ENCODE results near the gene C1orf105. TPM values are rescaled to one million over a fixed set of nuclear protein-coding genes. Genes with fewer than 3 reads are reported as not detected.

Gene C1orf105
- total RNA-seq, 1 donor from 2014 or later, result not detected

DNA sequence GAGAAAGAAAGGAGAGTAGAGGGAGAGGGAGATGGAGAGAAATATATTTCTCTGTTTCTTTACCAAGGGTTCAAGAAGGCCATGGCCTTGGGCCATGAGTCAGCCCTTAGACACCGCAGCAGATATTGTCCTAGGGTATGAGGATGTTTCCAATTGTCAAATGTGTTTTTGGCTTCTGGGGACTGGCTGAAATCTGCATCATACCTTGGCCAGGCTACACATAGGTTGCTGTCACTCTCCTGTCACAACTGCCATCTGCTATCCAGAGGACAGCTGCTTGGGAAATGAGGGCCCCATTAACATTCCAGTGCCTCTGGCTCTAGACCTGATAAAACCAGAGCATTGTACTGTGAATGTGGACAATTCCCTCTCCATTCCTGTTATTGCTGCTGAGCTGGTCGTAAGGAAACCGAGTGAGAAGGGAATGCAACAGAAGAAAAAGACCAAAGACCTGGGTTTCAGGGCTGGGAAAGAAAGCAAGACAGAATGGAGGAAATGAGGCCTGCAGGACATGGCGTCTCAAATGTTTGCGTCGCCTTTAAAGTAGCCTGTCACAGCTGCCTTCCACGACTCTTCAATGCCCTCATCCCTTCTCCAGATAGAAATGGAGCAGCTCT lies 32.2 kb downstream of the C1orf105 start:
- no peak for FAIRE-seq
- DNase-seq (ENCODE audit: low spot score in 2 of 2), result no peak

DNA sequence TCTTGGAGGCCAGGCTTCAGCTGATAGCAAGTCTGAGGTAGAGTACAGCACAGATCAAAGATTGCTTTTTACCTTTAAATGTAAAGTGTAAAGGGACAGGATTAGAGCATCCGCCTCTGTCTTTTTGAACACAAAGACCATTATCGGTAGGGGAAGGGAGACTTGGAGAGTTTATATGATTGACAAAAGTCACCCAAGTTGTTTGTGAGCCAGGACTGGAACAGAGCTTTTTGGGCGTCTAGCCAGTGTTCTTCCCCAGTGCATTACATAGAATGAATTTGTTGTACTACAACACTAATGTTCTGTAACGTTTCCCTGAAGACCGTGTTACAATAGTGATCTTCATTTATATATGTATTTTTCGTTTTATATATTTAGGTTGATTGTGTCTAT lies 32.7 kb downstream of the C1orf105 start:
- FAIRE-seq (no peak), DNase-seq (ENCODE audit: low spot score in 2 of 2) (no peak)

- FAIRE-seq, result no peak
- no peak for DNase-seq (ENCODE audit: low spot score in 2 of 2)
Observed at GRCh38 chr1:172453607-172454006, 33.1 kb downstream of the C1orf105 start.

DNA sequence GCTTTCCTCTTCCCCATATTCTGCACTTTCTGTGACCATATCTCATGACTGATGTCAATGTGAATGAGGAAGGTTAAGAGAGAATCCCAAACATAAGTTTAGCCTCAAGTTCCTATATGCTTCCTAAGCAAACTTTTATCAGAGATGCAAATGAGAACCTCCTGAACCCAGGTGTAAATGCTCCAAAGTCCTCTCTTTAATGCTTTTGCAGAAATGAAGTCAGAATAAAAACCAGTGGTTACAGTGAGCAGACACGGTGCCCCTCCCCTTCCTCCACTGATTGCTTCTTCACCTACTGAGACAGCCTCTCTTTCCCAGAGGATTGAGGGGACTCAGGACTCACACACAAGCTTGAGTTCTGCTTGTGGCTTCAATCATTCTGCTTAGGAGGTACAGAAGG lies 35.0 kb downstream of the C1orf105 start:
- no peak for DNase-seq (ENCODE audit: low spot score in 2 of 2)
- FAIRE-seq, result no peak

DNA sequence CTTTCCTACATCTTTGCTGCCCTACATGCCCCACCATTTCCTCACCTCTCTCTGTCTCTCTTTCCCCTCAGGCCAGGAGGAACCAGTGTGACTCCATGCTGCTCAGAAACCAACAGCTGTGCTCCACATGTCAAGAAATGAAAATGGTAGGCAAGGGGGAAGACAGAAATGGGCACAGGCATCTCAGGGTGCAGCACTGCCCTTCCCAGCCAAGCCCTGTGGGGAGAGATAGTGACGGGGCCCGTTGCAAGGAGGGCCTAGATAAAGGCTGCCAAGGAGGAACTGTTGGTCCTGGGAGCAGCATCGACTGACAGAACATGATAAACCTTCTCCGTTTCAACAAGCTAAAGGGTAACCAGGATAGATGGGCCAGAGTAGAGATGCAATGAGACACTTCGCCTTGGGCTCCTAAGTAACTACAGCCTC lies 35.9 kb downstream of the C1orf105 start:
- FAIRE-seq (no peak), DNase-seq (ENCODE audit: low spot score in 2 of 2) (no peak)

DNA sequence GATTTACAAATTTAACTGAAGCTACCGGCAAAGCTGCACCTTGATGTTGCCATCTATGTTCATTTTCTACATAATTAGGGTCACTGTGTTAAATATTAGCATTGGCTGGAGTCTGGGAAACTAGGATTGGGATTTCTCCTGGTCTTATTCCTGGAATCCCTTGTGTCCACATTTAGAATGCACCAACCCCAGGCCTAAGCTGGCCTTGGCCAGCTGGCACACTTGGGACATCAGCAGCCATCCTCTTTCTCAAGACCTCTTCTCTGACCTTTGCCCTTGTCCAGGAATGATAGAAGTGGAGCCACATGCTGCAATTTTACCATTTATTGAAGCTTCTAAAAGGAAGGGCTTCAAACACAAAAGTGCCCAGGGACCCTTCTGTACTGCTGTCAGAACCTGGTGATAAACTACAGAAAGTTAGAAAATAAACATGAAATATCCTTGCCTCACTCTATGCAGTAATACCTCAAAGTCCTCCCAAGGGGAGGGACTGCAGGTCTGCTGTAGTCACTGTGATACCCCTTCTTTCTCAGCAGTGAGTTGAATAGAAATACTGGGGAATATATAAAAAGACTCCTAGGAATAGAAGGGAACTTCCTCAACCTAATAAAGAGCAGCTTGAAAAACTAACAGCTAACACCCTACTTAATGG lies 37.1 kb downstream of the C1orf105 start:
- DNase-seq (ENCODE audit: low spot score in 2 of 2), result no peak
- no peak for FAIRE-seq

GRCh38 chr1:172460177-172460576 lies 39.7 kb downstream of the C1orf105 start:
- FAIRE-seq (no peak), DNase-seq (ENCODE audit: low spot score in 2 of 2) (no peak)

- DNase-seq (ENCODE audit: low spot score in 2 of 2) (no peak), FAIRE-seq (no peak)
Observed at GRCh38 chr1:172460887-172461315, 40.4 kb downstream of the C1orf105 start.

GRCh38 chr1:172465617-172466016 lies 45.1 kb downstream of the C1orf105 start:
- FAIRE-seq (no peak), DNase-seq (ENCODE audit: low spot score in 2 of 2) (no peak)

- no peak for DNase-seq (ENCODE audit: low spot score in 2 of 2)
- no peak for FAIRE-seq
Observed at GRCh38 chr1:172466795-172467407, 46.4 kb downstream of the C1orf105 start.

DNA sequence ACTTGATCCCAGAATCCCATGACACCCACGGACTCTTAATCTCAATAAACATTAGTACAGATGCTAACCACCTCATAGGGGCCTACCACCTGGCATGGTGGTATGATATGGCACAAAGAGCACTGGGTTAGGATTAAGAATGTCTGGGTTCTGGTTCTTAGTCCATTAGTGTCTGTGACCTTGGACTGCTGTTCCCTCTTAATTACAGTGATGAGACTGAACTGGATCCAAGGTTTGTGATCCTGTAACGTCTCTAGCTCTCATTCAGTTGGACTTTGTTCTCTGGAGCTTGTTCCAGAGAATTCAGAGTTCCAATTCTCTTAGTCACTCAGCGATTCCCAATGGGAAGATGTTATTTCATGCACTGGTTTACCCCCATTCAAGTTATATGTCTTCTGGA lies 47.0 kb downstream of the C1orf105 start:
- DNase-seq (ENCODE audit: low spot score in 2 of 2) (no peak), FAIRE-seq (no peak)

GRCh38 chr1:172468296-172468695 lies 47.8 kb downstream of the C1orf105 start:
- DNase-seq (ENCODE audit: low spot score in 2 of 2) (no peak), FAIRE-seq (no peak)

GRCh38 chr1:172469717-172470116 lies 49.2 kb downstream of the C1orf105 start:
- no peak for FAIRE-seq
- no peak for DNase-seq (ENCODE audit: low spot score in 2 of 2)

DNA sequence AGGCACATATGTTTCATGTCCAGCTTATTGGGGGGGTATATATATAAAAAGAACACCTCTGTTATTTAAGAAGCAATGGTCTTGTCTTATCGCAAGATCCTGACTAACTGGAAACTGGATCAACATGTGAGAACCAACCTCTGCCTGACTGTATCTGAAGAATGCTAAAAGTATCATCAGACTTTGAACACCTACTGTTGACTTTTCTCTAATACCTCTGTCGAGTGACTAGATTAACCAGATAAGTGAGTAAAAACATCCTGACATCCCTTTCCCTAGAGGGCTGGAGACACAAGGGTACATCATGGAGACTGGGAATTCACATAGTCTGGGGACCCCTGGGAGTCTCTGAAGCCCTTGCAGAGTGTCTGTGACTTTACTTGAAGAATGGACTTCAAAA lies 49.7 kb downstream of the C1orf105 start:
- FAIRE-seq, result no peak
- DNase-seq (ENCODE audit: low spot score in 2 of 2), result no peak

GRCh38 chr1:172471666-172472065 lies 51.2 kb downstream of the C1orf105 start:
- no peak for FAIRE-seq
- DNase-seq (ENCODE audit: low spot score in 2 of 2), result no peak

- DNase-seq (ENCODE audit: low spot score in 2 of 2), result no peak
- no peak for FAIRE-seq
Observed at GRCh38 chr1:172472495-172472894, 52.0 kb downstream of the C1orf105 start.

GRCh38 chr1:172473302-172473701 lies 52.8 kb downstream of the C1orf105 start:
- FAIRE-seq, result no peak

DNA sequence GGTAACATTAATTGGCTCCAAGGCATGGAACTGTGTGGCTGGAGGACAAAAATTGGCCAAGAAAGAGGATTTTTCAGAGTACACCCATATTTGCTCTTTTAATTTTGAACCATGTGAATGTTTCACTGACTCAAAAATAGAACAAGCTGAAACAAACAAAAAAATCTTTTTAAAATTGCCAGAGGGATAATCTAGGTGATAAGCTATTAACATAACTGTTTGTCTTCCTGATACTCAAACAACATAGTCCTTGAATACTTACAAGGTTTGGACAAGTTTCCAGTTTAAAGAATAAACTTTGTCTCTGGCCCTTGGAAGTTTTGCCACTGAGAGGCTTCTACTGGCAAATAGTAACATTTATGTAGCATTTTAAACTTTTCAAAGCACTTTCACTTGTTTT lies 53.4 kb downstream of the C1orf105 start:
- DNase-seq (ENCODE audit: low spot score in 2 of 2), result no peak
- FAIRE-seq, result no peak

More at GRCh38 chr1:172473302-172473701, 52.8 kb downstream of the C1orf105 start:
- DNase-seq (ENCODE audit: low spot score in 2 of 2), result no peak

- FAIRE-seq (no peak), DNase-seq (ENCODE audit: low spot score in 2 of 2) (no peak)
Observed at GRCh38 chr1:172476218-172476811, 55.8 kb downstream of the C1orf105 start.

- DNase-seq (ENCODE audit: low spot score in 2 of 2) (no peak), FAIRE-seq (no peak)
Observed at GRCh38 chr1:172477216-172477615, 56.7 kb downstream of the C1orf105 start.

DNA sequence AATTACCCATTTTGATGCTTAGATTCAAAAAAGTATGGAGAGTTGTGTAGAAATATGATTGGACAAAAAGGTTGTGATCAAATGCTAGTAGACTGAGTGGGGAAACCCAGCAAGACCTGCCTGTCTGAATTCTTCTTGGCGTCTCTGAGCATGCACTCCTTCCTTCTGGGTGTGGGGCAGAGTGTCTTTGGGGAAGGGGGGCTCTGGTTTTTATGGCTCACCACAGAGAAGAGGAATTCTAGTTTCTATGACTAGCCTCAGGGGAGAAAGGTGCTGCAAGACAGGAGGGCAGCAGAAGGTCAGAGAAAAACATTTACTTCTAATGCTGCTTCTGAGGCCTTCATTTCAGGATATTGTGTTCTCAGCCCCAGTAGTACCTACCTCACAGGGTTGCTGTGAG lies 57.3 kb downstream of the C1orf105 start:
- DNase-seq (ENCODE audit: low spot score in 2 of 2) (no peak), FAIRE-seq (no peak)

DNA sequence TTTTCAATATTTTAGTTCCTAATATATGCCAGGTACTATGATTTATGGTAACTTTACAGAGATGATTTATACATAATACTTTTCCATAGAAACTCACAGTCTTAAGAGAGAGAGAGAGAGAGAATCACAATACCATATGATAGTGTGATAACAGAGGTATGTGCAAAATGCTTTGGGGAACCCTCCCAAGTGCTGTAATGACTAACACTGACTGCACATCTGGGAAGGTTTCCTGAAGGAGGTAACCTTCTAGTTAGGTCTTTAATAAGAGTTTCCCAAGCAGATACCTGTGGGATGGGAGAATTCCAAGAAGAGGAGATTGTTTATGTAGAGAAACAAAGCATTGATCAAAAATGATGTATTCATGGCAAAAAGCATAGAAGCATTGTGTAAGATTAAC lies 58.0 kb downstream of the C1orf105 start:
- FAIRE-seq, result no peak
- DNase-seq (ENCODE audit: low spot score in 2 of 2), result no peak

All from frontal cortex (tissue), 4 donors.